Stimulated activated CD8-positive, alpha-beta memory T cell treated with anti-CD3 and anti-CD28 coated beads, Interleukin-4, amount 100 ng/mL, for 4 hours (primary cell): ENCODE measurements around the gene LEMD1.
"Not testable (repeated sequence)": the region's sequence is repeated elsewhere in the genome, so short reads cannot be mapped to it uniquely, and the experiment has no call there.

ENCODE experiments used
- DNase-seq, 2 donors: peaks; one replicate each; pipeline ENCODE4 v3.0.0-alpha.2; 2020; ENCODE audit warnings: low read depth in 2 of 2, low spot score in 1 of 2

The LEMD1 gene

DNA sequence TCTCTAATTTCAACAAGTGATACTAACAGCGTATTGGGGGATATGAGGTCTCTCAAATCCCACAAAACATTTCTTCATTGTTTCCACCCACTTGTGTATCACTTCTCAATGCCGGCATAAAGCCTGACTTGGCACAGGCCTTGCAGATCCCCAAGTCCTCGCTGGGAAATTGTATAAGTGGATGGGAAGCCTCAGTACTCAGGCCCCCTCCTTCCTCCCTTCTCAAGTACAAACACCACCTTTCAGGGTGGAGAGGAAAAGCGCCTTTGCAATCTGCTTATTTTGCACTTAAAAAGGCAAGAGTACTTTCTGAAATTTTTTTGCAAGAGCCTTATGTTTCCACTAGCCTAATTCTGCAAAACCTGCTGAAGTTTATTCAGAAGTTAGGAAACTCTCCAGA is 39.3 kb downstream of the LEMD1 start:
- DNase-seq: no peak

GRCh38 chr1:205381305-205381704 is 40.6 kb downstream of the LEMD1 start:
- DNase-seq: no peak

DNA sequence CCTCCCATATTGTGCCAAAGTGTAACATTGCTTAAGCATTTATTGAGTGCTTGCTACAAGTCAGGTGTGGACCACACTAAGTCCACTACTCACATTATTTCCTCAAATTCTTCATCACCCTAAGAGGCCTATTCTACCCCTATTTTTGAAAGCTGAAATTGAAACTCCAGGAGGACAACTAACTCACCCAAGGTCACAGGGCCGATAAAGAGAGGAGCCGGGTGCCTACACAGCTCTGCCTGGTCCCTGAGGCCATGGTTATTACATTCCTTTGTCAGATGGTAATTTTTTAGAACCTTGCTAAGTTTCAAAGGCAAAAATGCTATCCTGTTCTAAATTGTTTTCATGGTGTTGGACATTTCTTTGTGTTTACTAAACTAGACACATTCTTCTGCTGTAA is 41.0 kb downstream of the LEMD1 start:
- DNase-seq: no peak

- DNase-seq: no peak
Observed at GRCh38 chr1:205379056-205379455, 42.8 kb downstream of the LEMD1 start.

DNA sequence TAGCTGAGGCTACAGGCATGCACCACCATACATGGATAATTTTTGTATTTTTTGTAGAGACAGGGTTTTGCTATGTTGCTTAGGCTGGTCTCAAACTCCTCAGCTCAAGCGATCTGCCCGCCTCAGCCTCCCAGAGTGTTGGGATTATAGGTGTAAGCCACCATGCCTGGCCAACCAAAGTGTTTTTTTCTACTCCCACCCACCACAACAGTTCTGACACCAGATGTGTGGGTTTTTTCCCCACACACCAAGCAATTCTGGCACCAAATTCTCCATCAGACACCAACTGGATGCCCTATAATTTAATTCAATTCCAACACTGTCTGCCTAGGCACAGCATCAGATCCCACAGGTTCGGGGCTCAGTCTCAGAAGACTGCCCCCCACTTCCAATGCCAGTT is 44.5 kb downstream of the LEMD1 start:
- no peak for DNase-seq

- no peak for DNase-seq
Observed at GRCh38 chr1:205376739-205377138, 45.1 kb downstream of the LEMD1 start.

GRCh38 chr1:205375835-205376545 is 45.9 kb downstream of the LEMD1 start:
- no peak for DNase-seq

GRCh38 chr1:205374210-205375078 is 47.4 kb downstream of the LEMD1 start:
- no peak for DNase-seq

DNA sequence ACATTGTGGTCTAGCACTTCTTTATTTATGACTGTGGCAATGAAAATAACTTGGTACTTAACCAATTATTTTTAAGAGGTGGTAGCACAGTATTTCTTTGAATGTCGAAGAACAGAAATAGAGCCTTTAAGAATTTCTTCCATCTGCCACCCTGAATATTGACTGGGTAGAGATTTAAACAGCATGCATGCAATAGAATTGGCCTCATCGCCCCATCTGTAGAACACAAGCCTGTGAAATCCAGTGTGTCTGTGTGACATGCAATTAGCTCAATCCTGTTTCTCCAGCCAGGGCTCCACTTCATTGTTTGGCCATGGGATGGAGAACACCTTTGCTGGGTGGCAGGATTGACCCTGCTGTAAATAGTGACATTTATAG is 48.1 kb downstream of the LEMD1 start:
- no peak for DNase-seq

DNA sequence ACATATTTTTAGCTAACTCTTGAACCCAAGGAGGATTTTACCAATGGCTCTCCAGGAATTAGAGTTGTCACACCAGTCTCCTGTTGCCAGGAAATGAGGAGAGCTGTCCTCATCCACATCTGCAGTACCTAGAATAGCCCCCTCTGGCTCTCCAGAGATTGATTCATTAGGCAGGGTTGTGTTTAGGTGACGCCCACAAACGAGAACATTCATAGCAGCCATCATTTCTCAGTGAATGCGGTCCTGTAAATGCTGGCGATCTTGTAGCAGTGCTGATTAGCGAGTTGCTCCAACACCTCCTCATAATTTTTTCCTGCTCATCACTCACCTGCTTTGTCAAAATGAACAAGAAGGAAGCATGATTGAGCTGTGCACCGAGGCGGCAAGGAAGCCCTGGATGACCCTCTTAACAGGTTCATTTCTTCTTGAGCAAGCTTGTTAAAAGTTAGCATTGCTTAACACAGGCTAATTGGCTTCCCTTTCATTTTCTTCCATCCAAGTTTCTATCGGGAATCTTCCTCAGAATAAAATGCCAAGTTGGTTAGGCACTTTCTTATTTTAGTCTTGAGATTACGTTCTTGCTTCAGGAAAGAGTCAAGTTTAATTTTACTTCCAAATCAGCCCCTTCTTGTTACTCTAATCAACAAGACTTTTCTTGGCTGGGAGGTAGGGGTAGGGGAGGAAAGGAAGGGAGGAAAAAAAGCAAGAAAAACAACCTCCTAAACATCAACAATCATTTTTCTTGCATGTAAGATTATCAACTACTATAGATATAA is 48.6 kb downstream of the LEMD1 start:
- DNase-seq: no peak

GRCh38 chr1:205371871-205372660 is 49.8 kb downstream of the LEMD1 start:
- DNase-seq: no peak

- DNase-seq: no peak
Observed at GRCh38 chr1:205370780-205371179, 51.1 kb downstream of the LEMD1 start.

- DNase-seq: no peak
Observed at GRCh38 chr1:205369701-205370123, 52.1 kb downstream of the LEMD1 start.

DNA sequence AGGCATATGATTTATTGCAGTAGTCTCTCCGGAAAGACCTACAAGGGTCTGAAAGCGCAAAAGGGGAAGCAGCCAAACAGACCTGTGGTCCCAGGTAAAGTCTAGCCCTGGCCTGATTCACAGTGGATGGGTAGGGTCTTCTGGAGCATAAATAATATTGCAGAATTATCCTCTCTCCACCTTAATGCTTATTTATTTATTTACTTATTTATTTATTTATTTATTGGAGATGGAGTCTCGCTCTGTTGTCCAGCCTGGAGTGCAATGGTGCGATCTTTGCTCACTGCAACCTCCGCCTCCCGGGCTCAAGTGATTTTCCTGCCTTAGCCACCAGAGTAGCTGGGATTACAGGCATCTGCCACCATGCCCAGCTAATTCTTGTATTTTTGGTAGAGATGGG is 53.4 kb downstream of the LEMD1 start:
- DNase-seq: no peak

DNA sequence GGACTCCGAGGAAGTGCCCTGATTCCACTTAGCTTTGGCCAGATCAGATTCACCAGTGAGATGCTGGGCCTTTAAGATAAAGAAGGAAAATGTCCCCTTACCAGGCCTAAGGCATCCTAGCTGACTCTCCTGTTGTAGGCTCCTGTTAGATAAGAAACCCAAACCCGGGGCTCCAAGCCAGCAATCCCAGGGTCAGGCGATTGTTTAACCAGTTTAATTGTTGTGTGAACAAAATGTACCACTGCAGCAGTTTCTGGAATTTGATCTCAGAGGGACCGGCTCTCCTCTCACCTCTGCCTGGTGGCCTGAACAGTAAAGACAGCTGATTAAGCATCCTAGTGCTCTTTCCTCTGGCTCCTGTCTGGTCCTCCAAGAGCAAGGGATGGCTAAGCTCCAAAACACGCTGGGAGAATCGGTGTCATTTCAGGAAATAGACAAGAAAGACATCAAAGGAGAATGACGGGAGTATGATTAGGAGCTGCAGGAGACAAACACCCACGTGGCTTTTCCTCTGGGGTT is 55.9 kb downstream of the LEMD1 start:
- no peak for DNase-seq

DNA sequence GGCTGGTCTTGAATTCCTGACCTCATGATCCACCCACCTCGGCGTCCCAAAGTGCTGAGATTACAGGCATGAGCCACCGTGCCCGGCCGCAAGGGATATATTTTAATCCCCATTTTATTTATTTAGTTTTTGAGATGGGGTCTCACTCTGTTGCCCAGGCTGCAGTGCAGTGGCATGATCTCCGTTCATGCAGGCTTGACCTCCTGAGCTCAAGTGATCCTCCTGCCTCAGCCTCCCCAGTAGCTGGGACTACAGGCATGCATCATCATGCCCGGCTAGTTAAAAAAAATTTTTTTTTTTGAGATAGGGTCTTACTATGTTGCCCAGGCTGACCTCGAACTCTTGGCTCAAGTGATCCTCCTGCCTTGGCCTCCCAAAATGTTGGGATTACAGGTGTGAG is 56.8 kb downstream of the LEMD1 start:
- DNase-seq: not testable (repeated sequence)

DNA sequence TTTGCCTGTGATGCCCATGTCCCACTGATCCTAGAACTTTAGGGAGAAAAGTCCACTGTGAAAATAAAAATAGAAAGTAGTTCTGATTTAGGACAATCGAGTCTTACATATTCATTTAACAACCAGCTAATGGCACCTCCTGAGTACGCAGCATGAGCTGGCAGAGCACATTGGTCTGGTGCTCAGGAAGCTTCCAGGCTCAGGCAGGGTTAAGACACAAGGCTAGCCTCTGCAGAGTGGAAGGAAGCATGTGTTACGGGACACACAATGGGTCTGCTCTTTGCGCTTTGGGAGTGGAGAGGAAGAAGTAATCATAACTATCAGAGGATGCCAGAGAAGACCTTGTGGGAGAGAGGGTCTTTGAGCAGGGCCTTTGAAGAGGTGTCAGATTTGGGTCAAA is 61.0 kb downstream of the LEMD1 start:
- no peak for DNase-seq

GRCh38 chr1:205359771-205360565 is 61.9 kb downstream of the LEMD1 start:
- no peak for DNase-seq

DNA sequence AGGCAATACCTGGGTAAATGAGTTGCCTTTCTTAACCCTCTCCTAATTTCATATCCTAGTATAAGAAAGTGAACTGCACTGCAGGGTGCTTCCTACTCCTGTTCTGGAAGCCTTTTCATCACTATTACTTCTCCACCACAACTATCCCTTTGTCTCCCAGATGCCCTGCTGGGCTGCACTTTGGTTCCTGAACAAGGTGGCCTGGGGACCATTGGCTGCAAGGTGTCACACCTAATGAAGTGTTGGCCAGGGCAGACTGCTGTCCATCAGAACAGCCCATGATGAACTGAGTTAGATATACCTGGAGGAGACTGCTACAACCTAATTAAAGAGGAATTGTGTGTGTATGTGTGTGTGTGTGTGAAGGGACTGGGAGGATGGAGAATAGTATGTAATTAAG is 63.3 kb downstream of the LEMD1 start:
- DNase-seq: no peak

- no peak for DNase-seq
Observed at GRCh38 chr1:205357567-205357966, 64.3 kb downstream of the LEMD1 start.
